Measurements from ENCODE around the gene ZNF444. TPM values are rescaled to one million over a fixed set of nuclear protein-coding genes. Genes with fewer than 3 reads are reported as not detected.

Gene ZNF444
- polyA plus RNA-seq, 3 donors: 2.7 to 6.9 (median 3.5) TPM

- no peak overlapping the region for H2AFZ ChIP-seq (ENCODE audit: insufficient read depth, low read depth, low read length, poor library complexity, severe bottlenecking)
- no peak for DNase-seq
- H3K4me2 ChIP-seq (replicated peaks; ENCODE audit: extremely low read depth, low read length, poor library complexity, severe bottlenecking): no peak overlapping the region
- peaks cover 17 to 34% of the 10 kb centered on the region in 2 donors for H3K36me3 Mint-ChIP-seq
- no peak overlapping the region for H3K9ac ChIP-seq (ENCODE audit: insufficient read depth, low read length, poor library complexity, severe bottlenecking)
- H3K36me3 ChIP-seq (replicated peaks in 1 of 2; ENCODE audit: control insufficient read depth in 1 of 2, insufficient read depth in 2 of 2, low read length in 2 of 2): peaks cover 4 to 10% of the 10 kb centered on the region in 2 donors
- no peaks in the 10 kb centered on the region for H3K27me3 ChIP-seq (ENCODE audit: control insufficient read depth in 2 of 2, insufficient read depth in 2 of 2, low read length in 2 of 2)
- no peaks in the 10 kb centered on the region for H4K20me1 ChIP-seq (ENCODE audit: insufficient read depth, low read length)
- H3K9me3 Mint-ChIP-seq: peaks cover 0 to 3% (median 2%) of the 10 kb centered on the region in 7 donors
- H3K79me2 ChIP-seq (ENCODE audit: insufficient read depth, low read length): no peaks in the 10 kb centered on the region
- H3K27me3 Mint-ChIP-seq (ENCODE audit: low read depth in 3 of 3): peaks cover 0 to 2% (median 0%) of the 10 kb centered on the region in 3 donors
- H3K27ac Mint-ChIP-seq: no peak overlapping the region
- no peak overlapping the region for H3K4me3 ChIP-seq (replicated peaks in 1 of 3; ENCODE audit: low read depth in 2 of 3, low read length in 3 of 3)
- 96% methylated on average over 5 of the region's 5 CpGs for WGBS (ENCODE audit: insufficient coverage)
- H3K9me3 ChIP-seq (replicated peaks in 1 of 2; ENCODE audit: control insufficient read depth in 1 of 2, insufficient read depth in 1 of 2, low read length in 2 of 2): no peaks in the 10 kb centered on the region
- H3K4me1 Mint-ChIP-seq: no peaks in the 10 kb centered on the region
- no peaks in the 10 kb centered on the region for H3K4me1 ChIP-seq (ENCODE audit: control insufficient read depth in 1 of 2, insufficient read depth in 2 of 2, low read length in 2 of 2)
- intact Hi-C loops (cut with micrococcal nuclease): loop anchor here in 1 of 2 donors (10.0 kb wide), 1 partner anchor 45 kb away; no protein-coding TSS in a partner anchor
- H3K4me3 Mint-ChIP-seq: no peak overlapping the region
- no peak for TF ChIP-seq CTCF (IDR thresholded peaks at IDR 0.05)
- no peak overlapping the region for H3K27ac ChIP-seq (ENCODE audit: low read depth in 1 of 2, low read length in 2 of 2)
These were observed 8.6 kb downstream of the ZNF444 start for GRCh38 chr19:56149656-56150038.

DNA sequence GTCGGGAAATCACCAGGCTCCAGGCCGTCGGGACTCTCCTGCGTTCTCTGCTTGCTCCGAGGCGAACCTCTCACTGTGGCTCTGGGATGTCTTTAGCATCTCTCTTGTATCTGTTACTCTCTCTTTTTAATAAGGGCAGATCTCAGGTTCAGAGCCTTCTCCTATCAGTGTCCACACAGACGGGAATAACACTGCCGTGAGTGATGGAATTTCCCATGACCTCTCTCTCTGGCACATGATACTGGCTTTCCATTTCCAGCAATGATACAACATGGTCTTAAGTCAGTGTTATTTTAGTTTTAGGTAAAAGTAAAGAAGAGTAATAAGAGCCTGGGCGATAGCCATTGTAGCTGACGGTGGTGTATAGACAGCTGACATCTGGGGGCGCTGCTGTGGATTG is 9.3 kb downstream of the ZNF444 start:
- Mint-ChIP-seq H3K4me3 (no peak overlapping the region), H3K4me1 (no peaks in the 10 kb centered on the region), H3K27ac (no peak overlapping the region), H3K36me3 (peaks cover 19 to 40% of the 10 kb centered on the region in 2 donors), H3K27me3 (ENCODE audit: low read depth in 3 of 3) (peaks cover 0 to 2% (median 0%) of the 10 kb centered on the region in 3 donors), H3K9me3 (peaks cover 0 to 3% (median 2%) of the 10 kb centered on the region in 7 donors)
- Histone ChIP-seq H3K27ac (ENCODE audit: low read depth in 1 of 2, low read length in 2 of 2) (no peak overlapping the region), H3K4me3 (replicated peaks in 1 of 3; ENCODE audit: low read depth in 2 of 3, low read length in 3 of 3) (no peak overlapping the region), H3K9me3 (replicated peaks in 1 of 2; ENCODE audit: control insufficient read depth in 1 of 2, insufficient read depth in 1 of 2, low read length in 2 of 2) (no peaks in the 10 kb centered on the region), H4K20me1 (ENCODE audit: insufficient read depth, low read length) (no peaks in the 10 kb centered on the region), H3K27me3 (ENCODE audit: control insufficient read depth in 2 of 2, insufficient read depth in 2 of 2, low read length in 2 of 2) (no peaks in the 10 kb centered on the region), H3K79me2 (ENCODE audit: insufficient read depth, low read length) (no peaks in the 10 kb centered on the region), H3K36me3 (replicated peaks in 1 of 2; ENCODE audit: control insufficient read depth in 1 of 2, insufficient read depth in 2 of 2, low read length in 2 of 2) (peaks cover 4 to 11% of the 10 kb centered on the region in 2 donors), H3K9ac (ENCODE audit: insufficient read depth, low read length, poor library complexity, severe bottlenecking) (no peak overlapping the region), H3K4me2 (replicated peaks; ENCODE audit: extremely low read depth, low read length, poor library complexity, severe bottlenecking) (no peak overlapping the region), H3K4me1 (ENCODE audit: control insufficient read depth in 1 of 2, insufficient read depth in 2 of 2, low read length in 2 of 2) (no peaks in the 10 kb centered on the region), H2AFZ (ENCODE audit: insufficient read depth, low read depth, low read length, poor library complexity, severe bottlenecking) (no peak overlapping the region)
- no peak for TF ChIP-seq CTCF (IDR thresholded peaks at IDR 0.05)
- intact Hi-C loops (cut with micrococcal nuclease): loop anchor here in 1 of 2 donors (10.0 kb wide), 1 partner anchor 46 kb away; no protein-coding TSS in a partner anchor
- WGBS (ENCODE audit: insufficient coverage): 100% methylated on average over 6 of the region's 11 CpGs
- no peak for DNase-seq
